Endothelial cell of umbilical vein (primary cell): Measurements from ENCODE around the gene TMEM223. TPM values are rescaled to one million over a fixed set of nuclear protein-coding genes. Genes with fewer than 3 reads are reported as not detected.

ENCODE experiments used
- BruUV-seq: library from RNA; stranded (reverse); fragments of 400-500 nt; replicated peaks from 2 replicates; lab custom pipeline; 2021; lab: Mats Ljungman, UMichigan
- CTCF ChIA-PET: fragments of 300-600, 350-600 bp; sonication (Branson Sonifier 250); formaldehyde crosslinking; loops from one replicate; lab custom pipeline; 2021; ENCODE audit warnings: antibody characterized with exemption, inconsistent platforms; lab: Charles Lee
- POLR2A ChIA-PET: fragments of 300-600, 350-600 bp; sonication (Branson Sonifier 250); formaldehyde crosslinking; loops from one replicate; lab custom pipeline; 2021; ENCODE audit warnings: antibody characterized with exemption, inconsistent platforms; lab: Charles Lee
- DNase-seq: peaks from one replicate; pipeline ENCODE4 v3.0.0-alpha.2; 2011; ENCODE audit warnings: low read depth, low spot score
- FAIRE-seq: peaks from 2 replicates; lab custom pipeline; 2011; peaks lifted over from hg19 to GRCh38; lab: Jason Lieb, UNC
- H2AFZ ChIP-seq: 2 replicates; pipeline ENCODE4 v1.6.0; 2012; ENCODE audit warnings: low read depth, low read length, control low read depth, inconsistent platforms
- H3K27ac ChIP-seq: 2 replicates; pipeline ENCODE4 v1.5.1; 2011; ENCODE audit warnings: low read depth, mild to moderate bottlenecking, control low read depth, low read length, moderate library complexity; ENCODE audit not compliant: insufficient read depth
- H3K27me3 ChIP-seq, 2 experiments: 2 replicates each; pipeline versions ENCODE4 v1.6.0 to v1.6.1; 2011; ENCODE audit warnings: low read length in 2 of 2, mixed read lengths in 1 of 2; ENCODE audit not compliant: control insufficient read depth in 2 of 2, insufficient read depth in 2 of 2
- H3K36me3 ChIP-seq, 2 experiments: 2 replicates in 1 of 2; 3 replicates in 1 of 2; pipeline ENCODE4 v1.5.1; 2011; ENCODE audit warnings: low read length in 2 of 2, mild to moderate bottlenecking in 1 of 2, moderate library complexity in 1 of 2; ENCODE audit not compliant: control insufficient read depth in 2 of 2, insufficient read depth in 2 of 2; ENCODE audit errors: extremely low read depth in 1 of 2
- H3K4me1 ChIP-seq: 3 replicates; pipeline ENCODE4 v1.5.1; 2011; ENCODE audit warnings: mild to moderate bottlenecking, low read length; ENCODE audit not compliant: control insufficient read depth, insufficient read depth; ENCODE audit errors: extremely low read depth
- H3K4me2 ChIP-seq: 2 replicates; pipeline ENCODE4 v1.6.1; 2011; ENCODE audit warnings: low read length, control low read depth, mixed read lengths; ENCODE audit not compliant: insufficient read depth
- H3K4me3 ChIP-seq, 3 experiments: fragments of 200-600 bp in 1 of 3; sonication (generic), shearing (Covaris generic) in 1 of 3; replicated peaks in 1 of 3; 2 replicates each; pipeline ENCODE4 v1.5.1; 2011 to 2016; ENCODE audit warnings: control low read depth in 3 of 3, low read length in 3 of 3, mild to moderate bottlenecking in 2 of 3, inconsistent platforms in 1 of 3, low read depth in 1 of 3, moderate library complexity in 1 of 3; ENCODE audit not compliant: insufficient read depth in 1 of 3
- H3K79me2 ChIP-seq: 2 replicates; pipeline ENCODE4 v1.6.0; 2012; ENCODE audit warnings: low read length, inconsistent platforms; ENCODE audit not compliant: control insufficient read depth, insufficient read depth
- H3K9ac ChIP-seq: replicated peaks from 2 replicates; pipeline ENCODE3; 2011; ENCODE audit warnings: low read length, control low read depth; ENCODE audit not compliant: insufficient read depth; ENCODE audit errors: extremely low read depth
- H3K9me1 ChIP-seq: replicated peaks from 3 replicates; pipeline ENCODE4 v1.6.0; 2011; ENCODE audit warnings: mild to moderate bottlenecking, low read length; ENCODE audit not compliant: control insufficient read depth, insufficient read depth; ENCODE audit errors: extremely low read depth
- H3K9me3 ChIP-seq: replicated peaks from 2 replicates; pipeline ENCODE4 v1.5.1; 2012; ENCODE audit warnings: low read length, inconsistent platforms; ENCODE audit not compliant: control insufficient read depth, insufficient read depth
- H4K20me1 ChIP-seq: replicated peaks from 2 replicates; pipeline ENCODE3; 2011; ENCODE audit warnings: mild to moderate bottlenecking, low read length; ENCODE audit not compliant: control insufficient read depth, insufficient read depth; ENCODE audit errors: extremely low read depth
- EZH2 ChIP-seq: IDR thresholded peaks from 2 replicates; pipeline ENCODE4 v1.6.1; 2012; ENCODE audit warnings: borderline replicate concordance, low read depth, mild to moderate bottlenecking, moderate library complexity, low read length, inconsistent platforms; ENCODE audit not compliant: severe bottlenecking
- FOS ChIP-seq: IDR thresholded peaks from 2 replicates; pipeline ENCODE4 v1.6.1; 2011; ENCODE audit warnings: mild to moderate bottlenecking, low read length, moderate library complexity, borderline replicate concordance; ENCODE audit not compliant: insufficient read depth
- GATA2 ChIP-seq: IDR thresholded peaks from 2 replicates; pipeline ENCODE4 v1.7.0; 2011; ENCODE audit warnings: low read depth, mild to moderate bottlenecking, moderate library complexity, mixed read lengths, low read length; ENCODE audit not compliant: insufficient read length, insufficient read depth
- JUN ChIP-seq: IDR thresholded peaks from 2 replicates; pipeline ENCODE4 v1.6.1; 2011; ENCODE audit warnings: borderline replicate concordance, low read depth; ENCODE audit not compliant: insufficient read length, insufficient read depth
- MYC ChIP-seq: IDR thresholded peaks from one replicate; pipeline ENCODE4 v1.6.1; 2011; ENCODE audit warnings: mild to moderate bottlenecking, low read depth, low read length
- POLR2A ChIP-seq: IDR thresholded peaks from 2 replicates; pipeline ENCODE4 v1.6.1; 2012; ENCODE audit warnings: low read depth, mild to moderate bottlenecking, control low read depth, low read length
- POLR2AphosphoS5 ChIP-seq: IDR thresholded peaks from 2 replicates; pipeline ENCODE4 v1.6.1; 2012; ENCODE audit warnings: low read depth, mild to moderate bottlenecking, control low read depth, low read length, moderate library complexity; ENCODE audit not compliant: insufficient read depth
- dilution Hi-C: fragments of 300-500 bp; cut with MboI; formaldehyde crosslinking; loops from one replicate; pipeline ENCODE4 v1.15.0; 2019; ENCODE audit warnings: low sequenced_read_pairs; ENCODE audit not compliant: extremely low pct_ligation_motif_present
- intact Hi-C: fragments of 100-400 bp; cut with micrococcal nuclease; formaldehyde crosslinking; loops from one replicate; pipeline ENCODE4 v1.10.0; 2022
- polyA plus RNA-seq, 4 experiments: library from polyadenylated mRNA; depleted of rRNA in 3 of 4; stranded (reverse) in 3 of 4; unstranded in 1 of 4; fragments of >200 nt; gene quantifications; 2 replicates each; pipeline versions ENCODE4 v1.2.1 to v1.2.3, GENCODE V29; 2011 to 2012; ENCODE audit warnings: missing spikeins in 1 of 4
- total RNA-seq: library from RNA; stranded (reverse); gene quantifications from 2 replicates; pipeline ENCODE4 v1.2.3, GENCODE V29; 2021
- TF ChIP-seq, protein P1 (sequence below): IDR thresholded peaks from 2 replicates; pipeline ENCODE4 v1.6.1; 2011; ENCODE audit not compliant: insufficient read depth, insufficient read length
- TF ChIP-seq, protein P2 (sequence below), 2 donors: IDR thresholded peaks; 1 replicate in 1 of 2; 2 replicates in 1 of 2; pipeline ENCODE4 v1.5.1; 2011; ENCODE audit warnings: low read length in 2 of 2, mild to moderate bottlenecking in 2 of 2, moderate library complexity in 2 of 2, control low read depth in 1 of 2, inconsistent platforms in 1 of 2, low read depth in 1 of 2; ENCODE audit not compliant: insufficient read depth in 1 of 2; ENCODE audit errors: extremely low read depth in 1 of 2

TMEM223 gene
- total and polyA plus RNA-seq, 2 donors (not counting 3 experiments of a cell fraction or from before 2014, with no cell fraction given) = 11.8 to 26.7 TPM

DNA sequence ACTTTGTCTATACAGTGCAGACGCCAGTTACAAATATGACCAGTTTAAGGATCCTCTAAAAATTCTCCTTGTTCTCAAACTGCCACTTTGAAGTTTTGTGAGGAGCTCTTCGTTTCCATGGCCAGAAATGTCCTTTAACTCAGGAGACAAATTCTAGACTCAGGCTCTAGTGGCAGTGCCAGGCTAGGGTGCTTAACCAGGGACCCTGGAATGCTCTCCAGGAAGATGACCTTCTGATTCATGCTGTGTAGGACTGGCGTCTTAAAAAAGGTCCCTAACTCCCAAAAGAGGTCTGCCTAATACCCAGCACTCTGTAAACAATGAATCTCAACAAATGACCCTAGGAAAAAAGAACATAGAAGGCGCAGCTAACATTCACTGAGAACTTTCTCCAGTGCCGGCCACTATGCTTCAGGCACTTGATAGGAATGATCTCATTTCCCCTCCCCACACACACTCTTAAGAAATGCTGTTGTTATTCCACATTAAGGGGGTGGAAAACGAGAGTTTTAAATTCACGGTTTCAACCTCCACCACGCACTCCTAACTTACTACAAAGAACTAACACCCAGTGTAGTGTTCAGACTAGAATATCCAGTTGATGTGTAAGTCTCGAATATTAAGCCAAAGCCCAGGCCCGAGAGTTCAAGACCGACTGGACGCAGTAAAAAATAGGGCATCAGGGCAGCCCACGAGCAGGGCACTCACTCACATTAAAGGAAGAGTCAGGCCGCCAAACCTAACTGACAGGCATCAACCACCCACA is 12.7 kb upstream of the TMEM223 start:
- dilution Hi-C loops = no loop called here
- H3K27ac ChIP-seq = peak overlapping the region; percentile 57
- H3K36me3 ChIP-seq = peaks cover 17 to 25% of the 10 kb centered on the region in 2 experiments
- ChIA-PET CTCF (interaction anchor here (1.0 to 2.1 kb wide), 3 partner anchors 9 to 18 kb away, joined by 3 to 7 read pairs (median 4); partner anchors contain the start of gene TMEM179B), POLR2A (interaction anchor here (0.8 to 1.3 kb wide), 3 partner anchors 17 to 77 kb away, joined by 3 to 6 read pairs (median 6); partner anchors contain the start of gene SLC3A2)
- no peaks in the 10 kb centered on the region for H3K9me1 ChIP-seq
- FAIRE-seq (peak; percentile 74), DNase-seq (peak; percentile 76)
- intact Hi-C loops = loop anchor here (1.0 kb wide), 5 partner anchors 13 to 58 kb away; partner anchors contain the start of genes TMEM179B and WDR74
- H3K9me3 ChIP-seq = no peaks in the 10 kb centered on the region
- peak; percentile 20 for TF ChIP-seq JUN
- TF ChIP-seq, protein P1, sequence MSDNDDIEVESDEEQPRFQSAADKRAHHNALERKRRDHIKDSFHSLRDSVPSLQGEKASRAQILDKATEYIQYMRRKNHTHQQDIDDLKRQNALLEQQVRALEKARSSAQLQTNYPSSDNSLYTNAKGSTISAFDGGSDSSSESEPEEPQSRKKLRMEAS = no peak
- H3K4me2 ChIP-seq = peak overlapping the region; percentile 73
- BruUV-seq = TSS peak; percentile 45
- peak overlapping the region; percentile 70 to 93 (median 80) for H3K4me3 ChIP-seq
- peaks cover 22% of the 10 kb centered on the region for H3K79me2 ChIP-seq
- no peaks in the 10 kb centered on the region for H4K20me1 ChIP-seq
- H3K9ac ChIP-seq = peak overlapping the region; percentile 89
- H3K27me3 ChIP-seq = no peaks in the 10 kb centered on the region
- peak overlapping the region; percentile 3 for H2AFZ ChIP-seq
- H3K4me1 ChIP-seq = peaks cover 22% of the 10 kb centered on the region

DNA sequence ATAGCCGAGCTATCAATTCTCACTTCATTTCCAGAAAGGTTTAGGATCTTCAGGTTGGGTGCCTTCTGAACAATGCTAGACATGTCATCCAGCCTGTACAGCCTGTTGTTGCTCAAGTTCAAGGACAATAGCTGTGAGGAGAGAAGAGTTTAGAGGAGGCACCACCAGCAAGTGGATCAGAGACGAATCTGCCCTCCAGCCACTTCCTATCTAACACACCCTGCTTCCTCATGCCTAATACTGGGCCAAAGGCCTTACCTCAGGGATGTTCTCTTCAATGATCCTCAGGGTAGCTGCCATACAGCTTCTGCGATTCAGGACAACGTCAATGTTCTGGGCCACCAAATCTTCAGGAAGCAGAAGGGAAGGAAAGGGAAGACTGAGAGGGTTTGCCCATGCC is 9.3 kb upstream of the TMEM223 start:
- Histone ChIP-seq H3K4me3 (no peak overlapping the region), H3K9ac (no peak overlapping the region), H3K9me1 (no peaks in the 10 kb centered on the region), H3K27ac (no peak overlapping the region), H3K36me3 (peaks cover 33 to 52% of the 10 kb centered on the region in 2 experiments), H3K79me2 (peaks cover 22% of the 10 kb centered on the region), H3K4me2 (no peak overlapping the region), H2AFZ (no peak overlapping the region), H4K20me1 (no peaks in the 10 kb centered on the region), H3K27me3 (no peaks in the 10 kb centered on the region), H3K4me1 (peaks cover 12% of the 10 kb centered on the region), H3K9me3 (no peaks in the 10 kb centered on the region)
- CTCF ChIA-PET = interaction anchor here (1.0 to 3.0 kb wide), 2 partner anchors 11 to 15 kb away, joined by 3 to 14 read pairs; partner anchors contain the start of gene TMEM179B
- BruUV-seq = no TSS peak
- dilution Hi-C loops = no loop called here
- FAIRE-seq (no peak), DNase-seq (no peak)
- intact Hi-C loops = no loop called here
- TF ChIP-seq, protein P2, sequence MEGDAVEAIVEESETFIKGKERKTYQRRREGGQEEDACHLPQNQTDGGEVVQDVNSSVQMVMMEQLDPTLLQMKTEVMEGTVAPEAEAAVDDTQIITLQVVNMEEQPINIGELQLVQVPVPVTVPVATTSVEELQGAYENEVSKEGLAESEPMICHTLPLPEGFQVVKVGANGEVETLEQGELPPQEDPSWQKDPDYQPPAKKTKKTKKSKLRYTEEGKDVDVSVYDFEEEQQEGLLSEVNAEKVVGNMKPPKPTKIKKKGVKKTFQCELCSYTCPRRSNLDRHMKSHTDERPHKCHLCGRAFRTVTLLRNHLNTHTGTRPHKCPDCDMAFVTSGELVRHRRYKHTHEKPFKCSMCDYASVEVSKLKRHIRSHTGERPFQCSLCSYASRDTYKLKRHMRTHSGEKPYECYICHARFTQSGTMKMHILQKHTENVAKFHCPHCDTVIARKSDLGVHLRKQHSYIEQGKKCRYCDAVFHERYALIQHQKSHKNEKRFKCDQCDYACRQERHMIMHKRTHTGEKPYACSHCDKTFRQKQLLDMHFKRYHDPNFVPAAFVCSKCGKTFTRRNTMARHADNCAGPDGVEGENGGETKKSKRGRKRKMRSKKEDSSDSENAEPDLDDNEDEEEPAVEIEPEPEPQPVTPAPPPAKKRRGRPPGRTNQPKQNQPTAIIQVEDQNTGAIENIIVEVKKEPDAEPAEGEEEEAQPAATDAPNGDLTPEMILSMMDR (IDR thresholded peaks at IDR 0.05; ENCODE audit: extremely low read depth in 1 of 2, insufficient read depth in 1 of 2, low read depth in 1 of 2, low read length in 2 of 2) = no peak
- TF ChIP-seq POLR2AphosphoS5 (no peak), POLR2A (no peak), MYC (no peak), EZH2 (no peak), FOS (no peak), JUN (no peak), GATA2 (no peak)
- TF ChIP-seq, protein P1 = no peak
- POLR2A ChIA-PET = interaction anchor here (0.6 kb wide), 1 partner anchor 29 kb away, joined by 7 read pairs; no protein-coding TSS in a partner anchor
